Left ventricle myocardium superior (tissue), 1 donor: ENCODE data around the gene NLRC3. TPM values are rescaled to one million over a fixed set of nuclear protein-coding genes. Genes with fewer than 3 reads are reported as not detected.

Source experiments
- ATAC-seq: fragments of 200-7000 bp; cut with Tn5 transposase; one replicate; pipeline ENCODE4 v1.9.1; 2020; ENCODE audit warnings: mild to moderate bottlenecking, moderate library complexity
- DNase-seq: peaks from one replicate; pipeline ENCODE4 v3.0.0-alpha.2; 2020
- intact Hi-C: fragments of 100-400 bp; cut with micrococcal nuclease; formaldehyde crosslinking; loops from one replicate; pipeline ENCODE4 v1.11.0; 2022
- total RNA-seq: library from RNA; stranded (reverse); fragmentation: NEBNext Ultra II Directional; extraction: Animal tissue kit (Norgen Biotek cat#: 25700); gene quantifications from one replicate; pipeline ENCODE4 v1.2.1, GENCODE V29; 2021
- donor health status: DM: no; HTN: yes; CAD: no; lungs with severe emphysema.

NLRC3 gene
- total RNA-seq, 1 donor from 2014 or later = 1.1 TPM

DNA sequence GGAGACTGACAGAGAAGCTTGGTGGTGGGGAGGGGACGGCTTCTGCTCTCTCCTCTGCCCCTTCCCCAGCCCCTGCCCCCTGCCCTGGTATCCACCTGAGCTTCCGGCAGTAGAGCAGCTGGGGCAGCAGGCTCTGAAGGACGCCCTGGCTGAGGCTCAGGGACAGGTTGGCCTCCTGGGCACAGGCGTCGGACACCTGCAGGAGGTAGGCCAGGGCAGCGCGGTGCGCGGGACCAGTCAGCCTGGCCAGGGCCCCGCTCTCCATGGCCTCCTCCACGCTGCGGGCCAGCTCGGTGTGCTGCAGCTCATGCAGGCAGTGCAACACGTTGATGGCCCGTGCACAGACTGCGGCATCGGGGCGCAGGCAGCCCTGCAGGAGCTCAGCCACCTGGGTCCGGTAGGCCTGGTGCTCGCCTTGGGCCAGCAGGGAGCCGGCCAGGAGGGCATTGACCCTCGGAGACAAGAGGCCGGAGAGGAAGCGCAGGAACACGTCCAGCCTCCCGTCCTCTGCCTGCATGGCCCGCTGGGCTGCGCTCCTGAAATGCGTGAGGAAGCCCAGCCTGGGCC, 14.2 kb downstream of the NLRC3 start:
- intact Hi-C loops = no loop called here
- ATAC-seq (no peak), DNase-seq (no peak)

- ATAC-seq = no peak
- intact Hi-C loops = no loop called here
- no peak for DNase-seq
Measured at GRCh38 chr16:3561626-3562025, 15.6 kb downstream of the NLRC3 start.

DNA sequence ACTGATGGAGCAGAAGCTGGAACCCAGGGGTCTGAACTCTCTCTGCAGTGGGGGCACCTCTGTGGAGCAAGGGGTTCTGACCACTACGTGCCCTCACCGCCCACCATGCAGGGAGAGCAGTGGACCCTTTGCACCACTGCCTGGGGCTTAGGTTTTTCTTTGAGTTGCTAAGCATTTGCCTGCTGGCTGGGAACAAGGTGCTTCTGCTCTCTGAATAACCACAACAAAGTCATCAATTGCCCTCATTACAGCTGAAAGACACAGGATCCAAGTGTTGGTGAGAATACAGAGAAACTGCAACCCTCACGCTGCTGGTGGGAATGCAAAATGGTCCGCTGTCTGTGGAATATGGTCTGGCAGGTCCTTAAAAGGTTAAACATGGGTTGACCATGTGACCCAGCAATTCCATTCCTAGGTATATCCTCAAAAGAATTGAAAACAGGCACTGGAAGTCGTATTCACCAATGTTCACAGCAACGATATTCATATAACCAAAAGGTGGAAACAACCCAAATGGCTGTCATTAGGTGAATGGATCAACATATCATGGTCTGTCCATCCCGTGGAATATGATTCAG, 22.8 kb downstream of the NLRC3 start:
- DNase-seq (no peak), ATAC-seq (no peak)
- intact Hi-C loops = no loop called here

GRCh38 chr16:3553138-3553923, 23.9 kb downstream of the NLRC3 start:
- no peak for DNase-seq
- intact Hi-C loops = no loop called here
- no peak for ATAC-seq

DNA sequence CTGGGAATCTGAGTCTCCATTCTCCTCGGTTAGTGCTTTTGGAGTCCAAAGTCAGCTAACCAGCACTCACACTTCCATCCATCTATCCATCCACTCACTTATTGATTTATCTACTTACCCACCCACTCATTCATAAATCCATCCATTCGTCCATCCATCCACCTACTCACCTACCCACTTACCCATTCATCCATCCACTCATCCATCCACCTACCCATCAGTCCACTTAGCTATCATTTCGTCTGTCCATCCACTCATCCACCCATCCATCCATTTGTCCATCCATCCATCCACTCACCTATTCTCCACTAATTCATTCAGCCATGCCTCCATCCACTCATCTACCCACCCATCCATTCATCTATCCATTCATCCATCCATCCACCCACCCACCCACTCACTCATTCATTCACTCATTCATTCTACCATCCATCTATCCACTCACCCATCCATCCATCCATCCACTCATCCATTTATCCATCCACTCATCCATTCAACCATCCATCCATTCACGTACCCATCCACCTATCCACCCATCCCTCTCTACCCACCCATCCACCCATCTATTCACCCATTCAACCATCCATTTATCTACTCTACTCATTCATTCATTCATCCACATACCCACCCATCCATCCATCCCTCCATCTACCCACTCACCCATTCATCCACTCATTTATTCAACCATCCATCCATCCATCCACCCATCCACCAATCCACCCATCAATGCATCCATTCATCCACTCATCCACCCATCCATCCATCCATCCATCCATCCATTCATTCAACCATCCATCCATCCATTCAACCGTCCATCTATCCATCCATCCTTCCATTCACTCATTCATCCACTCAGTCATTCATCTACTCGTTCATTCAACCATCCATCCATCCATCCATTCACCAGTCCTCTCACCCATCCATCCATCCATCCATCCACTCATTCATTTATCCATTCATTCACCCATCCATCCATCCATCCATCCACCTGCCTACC, 26.1 kb downstream of the NLRC3 start:
- intact Hi-C loops = no loop called here
- DNase-seq (no peak), ATAC-seq (no peak)

DNA sequence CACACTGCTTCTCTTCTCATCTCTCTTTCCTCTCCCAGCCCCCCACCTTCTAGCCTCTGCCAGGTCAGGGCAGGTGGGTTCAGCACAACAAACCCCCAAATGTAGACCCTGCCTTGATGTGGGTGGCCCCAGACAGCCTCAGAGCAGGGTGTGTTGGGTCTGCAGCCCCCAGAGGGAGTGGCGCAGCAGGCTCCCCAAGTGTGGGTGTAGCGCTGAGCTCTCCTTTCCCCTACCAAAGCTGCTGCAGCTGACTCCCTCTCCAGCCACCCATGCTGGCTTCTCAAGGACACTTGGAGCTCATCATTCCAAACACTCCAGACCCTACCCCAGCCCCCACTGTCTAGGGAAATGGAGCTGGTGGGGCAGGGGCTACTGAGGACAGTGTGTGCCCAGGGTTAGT, 27.3 kb downstream of the NLRC3 start:
- DNase-seq (no peak), ATAC-seq (no peak)
- intact Hi-C loops = no loop called here

GRCh38 chr16:3548859-3549258, 28.3 kb downstream of the NLRC3 start:
- ATAC-seq (no peak), DNase-seq (no peak)
- intact Hi-C loops = no loop called here

GRCh38 chr16:3548445-3548844, 28.8 kb downstream of the NLRC3 start:
- ATAC-seq = no peak
- DNase-seq = no peak
- intact Hi-C loops = no loop called here

DNA sequence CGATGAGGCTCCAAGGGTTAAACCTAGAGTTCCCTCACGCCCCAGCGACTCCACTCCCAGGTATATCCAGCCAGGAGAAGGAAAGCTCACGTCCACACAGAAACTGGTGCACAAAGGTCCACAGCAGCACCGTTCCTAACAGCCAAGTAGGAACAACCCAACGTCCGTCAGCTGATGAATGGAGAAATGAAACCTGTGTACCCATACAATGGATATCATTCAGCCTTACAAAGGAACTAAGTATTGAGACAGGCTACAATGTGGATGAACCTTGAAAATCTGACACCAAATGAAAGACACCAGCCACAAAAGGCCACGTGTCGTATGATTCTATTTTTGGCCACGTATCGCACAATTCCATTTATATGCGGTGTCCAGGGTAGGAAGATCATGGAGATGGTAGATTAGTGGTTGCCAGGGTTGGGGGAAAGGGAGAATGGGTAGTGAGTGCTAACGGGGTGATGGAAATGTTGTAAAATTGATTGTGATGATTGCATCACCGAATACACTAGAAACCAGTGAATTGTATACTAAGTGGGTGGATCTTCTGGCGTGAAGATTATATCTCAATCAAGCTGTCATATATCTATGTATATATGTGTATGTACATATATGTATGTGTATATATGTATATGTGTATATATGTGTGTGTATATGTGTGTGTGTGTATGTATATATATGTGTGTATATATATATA, 30.1 kb downstream of the NLRC3 start:
- intact Hi-C loops = no loop called here
- no peak for DNase-seq

GRCh38 chr16:3542601-3543373, 34.4 kb downstream of the NLRC3 start:
- intact Hi-C loops = no loop called here
- no peak for DNase-seq
- ATAC-seq = no peak

More for the DNA sequence above, 30.1 kb downstream of the NLRC3 start:
- no peak for ATAC-seq

DNA sequence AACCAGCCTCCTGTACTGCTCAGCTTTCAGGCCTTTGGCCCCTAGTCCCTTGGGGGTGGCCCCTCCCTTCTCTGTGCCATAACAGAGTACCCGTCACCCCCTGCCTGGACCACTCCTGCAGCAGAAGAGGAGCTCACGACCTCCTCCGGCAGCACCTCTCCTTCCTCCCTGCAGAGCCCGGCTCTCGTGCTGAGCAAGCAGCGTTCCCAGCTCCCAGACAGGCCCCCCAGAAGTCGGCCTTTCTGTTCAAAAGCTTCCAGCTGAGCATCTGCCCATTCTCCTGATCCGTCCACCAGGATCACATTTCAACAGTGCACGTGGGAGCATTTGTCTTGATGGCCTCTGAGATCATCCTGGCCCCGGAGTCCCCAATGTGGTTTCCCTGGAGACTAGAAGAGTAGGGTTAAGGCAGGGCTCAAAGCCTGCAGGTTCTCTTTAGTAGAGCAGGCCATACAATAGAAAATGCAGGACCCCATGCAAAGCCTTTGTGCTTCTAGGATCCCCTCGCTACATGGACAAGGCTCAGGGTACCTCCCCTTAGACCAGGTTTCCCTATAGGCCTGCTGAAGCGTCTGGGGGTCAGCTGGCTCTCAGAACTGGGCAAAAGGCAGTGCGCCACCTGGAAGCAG, 35.6 kb downstream of the NLRC3 start:
- no peak for DNase-seq
- intact Hi-C loops = no loop called here
- no peak for ATAC-seq

- DNase-seq (peak; percentile 54), ATAC-seq (no peak)
- intact Hi-C loops = no loop called here
Measured at GRCh38 chr16:3538222-3538621, 39.0 kb downstream of the NLRC3 start.

- DNase-seq = no peak
- ATAC-seq = peak; percentile 80
- intact Hi-C loops = no loop called here
Measured at GRCh38 chr16:3536851-3537250, 40.4 kb downstream of the NLRC3 start.

GRCh38 chr16:3536271-3536731, 40.9 kb downstream of the NLRC3 start:
- intact Hi-C loops = no loop called here
- ATAC-seq (no peak), DNase-seq (no peak)

GRCh38 chr16:3534126-3534525, 43.1 kb downstream of the NLRC3 start:
- ATAC-seq (no peak), DNase-seq (no peak)
- intact Hi-C loops = no loop called here

- ATAC-seq = no peak
- intact Hi-C loops = no loop called here
- DNase-seq = no peak
Measured at GRCh38 chr16:3532741-3533140, 44.5 kb downstream of the NLRC3 start.

DNA sequence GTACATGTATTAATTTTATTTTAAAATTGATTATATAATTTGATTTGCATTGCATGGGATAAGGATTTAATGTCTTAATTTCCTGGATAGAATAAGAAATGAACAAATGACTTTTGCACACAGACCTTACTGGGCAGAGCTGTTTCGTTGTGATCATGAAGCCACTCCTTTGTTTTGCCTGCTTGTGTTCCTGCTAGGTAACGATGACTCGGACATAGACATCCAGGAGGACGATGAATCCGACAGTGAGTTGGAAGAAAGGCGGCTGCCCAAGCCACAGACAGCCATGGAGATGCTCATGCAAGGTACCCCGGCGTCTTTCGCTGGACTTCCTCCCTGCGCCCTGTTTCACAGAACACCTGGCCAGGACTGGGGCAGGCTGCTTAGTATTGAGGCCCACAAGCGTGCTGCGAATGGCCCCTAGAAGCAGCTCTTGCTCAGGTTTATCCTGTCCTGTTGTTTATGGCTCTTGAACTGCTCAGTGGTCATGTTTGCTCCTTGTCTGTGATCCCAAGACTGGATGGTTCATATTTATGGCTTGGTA, 46.8 kb downstream of the NLRC3 start:
- DNase-seq = no peak
- ATAC-seq = no peak
- intact Hi-C loops = no loop called here
